ENCODE results near the gene FMNL2. TPM values are rescaled to one million over a fixed set of nuclear protein-coding genes. Genes with fewer than 3 reads are reported as not detected.
A peak's percentile ranks its signal among the peaks of the same experiment; 100 is the strongest.

The FMNL2 gene
- total RNA-seq, 2 donors from 2014 or later, result 1.1 to 2.7 TPM

DNA sequence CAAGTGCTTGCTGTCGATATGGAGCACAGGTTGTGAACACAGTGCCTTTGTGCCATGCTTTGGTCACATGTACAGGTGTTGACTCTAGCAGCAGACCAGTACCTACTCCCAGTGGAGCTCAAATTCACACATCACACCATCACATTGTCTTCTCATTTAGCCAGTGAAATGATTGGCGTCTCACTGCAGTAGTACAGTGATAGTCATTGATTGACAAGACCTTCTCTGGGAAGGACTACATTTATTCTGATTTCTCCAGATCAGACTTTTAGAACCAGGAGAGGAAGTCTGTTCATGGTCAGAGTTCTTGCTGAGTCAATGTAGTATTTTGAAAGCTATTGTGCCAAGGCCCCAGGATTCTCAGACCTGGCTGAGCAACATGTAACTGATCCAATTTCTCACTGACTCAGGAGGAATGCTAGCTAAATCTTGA lies 75.2 kb downstream of the FMNL2 start:
- ATAC-seq (replicated peaks), result no peak
- Mint-ChIP-seq H3K27ac (no peak overlapping the region), H3K9me3 (no peaks in the 10 kb centered on the region), H3K4me3 (no peak overlapping the region), H3K36me3 (ENCODE audit: low read depth) (no peaks in the 10 kb centered on the region), H3K4me1 (peaks cover 6% of the 10 kb centered on the region), H3K27me3 (peaks cover 17% of the 10 kb centered on the region)

DNA sequence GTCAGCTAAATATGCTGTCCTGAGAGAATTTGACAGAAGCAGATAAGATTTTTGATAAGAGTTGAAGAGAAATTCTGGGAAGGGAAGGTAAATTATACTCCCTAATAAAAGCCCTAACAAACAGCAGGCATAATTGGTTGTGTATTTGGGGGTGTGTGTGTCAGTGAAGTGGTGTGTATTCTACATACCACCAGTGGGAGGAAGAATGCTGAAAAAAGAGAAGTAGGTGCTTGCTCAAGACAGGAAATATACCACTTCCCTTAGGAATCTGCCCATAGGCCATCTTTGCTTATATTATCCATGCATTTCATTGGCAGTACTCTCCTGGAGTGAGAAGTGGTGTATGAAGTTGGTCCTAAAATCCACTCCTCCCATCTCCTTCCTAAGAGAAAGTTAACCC lies 76.2 kb downstream of the FMNL2 start:
- Mint-ChIP-seq H3K27ac (no peak overlapping the region), H3K4me3 (no peak overlapping the region), H3K27me3 (peaks cover 21% of the 10 kb centered on the region), H3K9me3 (no peaks in the 10 kb centered on the region), H3K4me1 (peaks cover 6% of the 10 kb centered on the region), H3K36me3 (ENCODE audit: low read depth) (no peaks in the 10 kb centered on the region)
- no peak for ATAC-seq (replicated peaks)

DNA sequence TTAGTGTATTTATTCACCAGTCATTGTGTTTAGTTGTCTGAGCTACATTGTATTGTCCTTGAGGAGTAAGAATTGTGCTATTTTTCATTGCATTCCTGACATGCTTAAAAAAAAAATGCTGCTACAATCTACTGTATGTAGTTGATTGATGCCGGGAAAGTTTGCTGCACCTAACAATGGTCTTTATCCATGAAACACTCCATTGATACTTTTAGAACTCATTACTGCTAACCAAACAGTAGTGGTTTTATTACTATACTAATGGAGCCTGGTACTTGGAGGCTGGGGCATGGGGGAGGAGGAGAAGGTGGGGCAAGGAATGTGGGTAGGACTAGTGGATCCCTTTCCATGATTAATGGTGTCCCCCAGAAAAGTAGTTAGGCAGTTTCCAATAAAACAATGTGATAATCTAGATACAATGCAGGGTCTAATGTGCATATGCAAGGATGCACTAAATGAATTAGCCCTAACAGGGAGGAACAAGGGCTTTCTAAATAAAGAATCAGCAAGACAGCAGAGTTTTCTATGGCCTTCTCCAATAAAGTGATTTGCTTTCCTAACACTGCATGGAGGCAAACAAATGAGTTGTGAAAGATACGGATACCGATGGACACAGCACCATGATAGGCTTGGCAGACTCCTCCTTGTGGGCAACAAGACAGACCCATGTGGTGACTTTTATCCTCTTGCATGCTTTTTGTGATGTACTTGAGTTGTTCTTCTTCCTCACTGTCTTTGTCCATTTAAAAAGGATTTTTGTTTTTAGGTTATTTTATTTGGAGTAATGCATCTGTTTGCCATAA lies 78.5 kb downstream of the FMNL2 start:
- Mint-ChIP-seq H3K4me3 (no peak overlapping the region), H3K27ac (no peak overlapping the region), H3K27me3 (peaks cover 17% of the 10 kb centered on the region), H3K9me3 (no peaks in the 10 kb centered on the region), H3K36me3 (ENCODE audit: low read depth) (no peaks in the 10 kb centered on the region), H3K4me1 (no peaks in the 10 kb centered on the region)
- ATAC-seq (replicated peaks), result no peak

DNA sequence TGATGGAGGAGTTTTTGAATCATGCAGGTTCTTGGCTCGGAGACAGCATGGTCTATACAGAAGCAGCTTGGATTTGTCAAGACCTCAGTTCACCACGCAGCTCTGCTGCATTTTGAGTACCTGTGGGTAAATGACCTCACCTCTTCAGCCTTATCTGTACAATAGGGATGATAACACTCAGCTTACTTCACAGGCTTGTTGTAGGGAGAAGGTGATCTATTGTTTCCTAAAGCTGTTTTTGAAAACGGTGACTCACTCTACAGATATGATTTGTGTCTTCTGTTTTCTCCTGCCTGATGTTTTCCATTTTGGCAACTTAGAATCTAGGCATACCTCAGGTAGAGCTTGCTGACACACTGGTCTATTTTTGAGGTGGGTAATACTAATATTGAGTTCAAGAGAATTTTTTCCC lies 80.3 kb downstream of the FMNL2 start:
- ATAC-seq (replicated peaks), result peak; percentile 90
- Mint-ChIP-seq H3K27ac (peak overlapping the region; percentile 52), H3K4me3 (no peak overlapping the region), H3K9me3 (no peaks in the 10 kb centered on the region), H3K27me3 (peaks cover 20% of the 10 kb centered on the region), H3K4me1 (no peaks in the 10 kb centered on the region), H3K36me3 (ENCODE audit: low read depth) (no peaks in the 10 kb centered on the region)

DNA sequence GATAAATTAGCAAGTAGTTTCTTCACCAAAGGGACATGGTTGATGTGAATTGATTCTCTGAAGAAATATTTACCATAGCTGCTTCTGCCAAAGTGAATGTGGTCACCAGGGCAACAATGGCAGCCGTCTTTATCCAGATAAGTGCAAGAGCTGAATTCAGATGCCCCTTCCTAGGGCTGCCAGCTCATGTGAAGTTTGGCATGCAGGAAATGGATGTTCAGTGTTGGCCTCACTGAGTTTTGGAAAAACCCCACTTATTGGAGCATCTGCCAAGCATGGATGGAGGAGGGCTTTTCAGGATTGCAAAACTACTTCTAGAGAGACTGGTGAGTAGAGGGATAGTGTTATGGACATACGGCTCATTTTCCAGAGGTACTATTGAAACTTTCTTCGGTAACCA lies 80.8 kb downstream of the FMNL2 start:
- Mint-ChIP-seq H3K36me3 (ENCODE audit: low read depth) (no peaks in the 10 kb centered on the region), H3K27me3 (peaks cover 25% of the 10 kb centered on the region), H3K27ac (peak overlapping the region; percentile 52), H3K4me1 (no peaks in the 10 kb centered on the region), H3K9me3 (no peaks in the 10 kb centered on the region), H3K4me3 (no peak overlapping the region)
- no peak for ATAC-seq (replicated peaks)

DNA sequence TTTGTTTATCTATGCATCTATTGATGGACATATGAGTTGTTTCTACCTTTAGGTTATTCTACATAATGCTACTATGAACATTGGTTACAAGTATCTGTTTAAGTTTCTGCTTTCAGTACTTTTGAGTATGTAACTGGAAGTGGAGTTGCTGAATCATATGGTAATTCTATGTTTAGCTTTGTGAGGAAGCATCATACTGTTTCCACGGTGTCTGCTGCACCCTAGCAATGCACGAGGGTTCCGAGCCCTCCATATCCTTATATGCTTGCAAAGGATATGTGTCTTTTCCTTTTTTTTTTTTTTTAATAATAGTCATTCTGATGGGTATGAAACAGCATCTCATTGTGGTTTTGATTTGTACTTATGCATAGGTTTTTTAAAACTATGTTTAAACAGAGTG lies 83.7 kb downstream of the FMNL2 start:
- Mint-ChIP-seq H3K27me3 (peaks cover 28% of the 10 kb centered on the region), H3K4me1 (no peaks in the 10 kb centered on the region), H3K36me3 (ENCODE audit: low read depth) (no peaks in the 10 kb centered on the region), H3K4me3 (no peak overlapping the region), H3K27ac (peak overlapping the region; percentile 80), H3K9me3 (no peaks in the 10 kb centered on the region)
- peak; percentile 39 for ATAC-seq (replicated peaks)

DNA sequence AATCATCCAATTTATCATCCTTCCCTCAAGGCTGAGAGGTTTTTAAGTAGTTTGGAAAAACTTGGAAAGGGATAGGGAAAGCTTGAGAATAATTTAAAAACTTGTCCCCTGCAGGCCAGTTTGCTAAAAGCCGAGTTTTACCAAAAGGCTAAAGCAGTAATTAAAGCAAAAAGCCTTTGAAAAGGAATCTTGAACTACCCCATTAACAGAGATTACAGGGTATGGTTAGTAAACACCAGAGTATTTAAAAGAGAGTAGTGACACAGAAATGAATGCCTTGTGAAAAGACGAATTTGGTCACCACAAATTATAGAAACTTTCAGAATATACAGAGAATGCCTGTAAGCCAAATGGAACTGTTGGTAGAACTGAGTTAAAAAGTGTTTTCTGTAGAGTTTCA lies 85.0 kb downstream of the FMNL2 start:
- H3K9me3 Mint-ChIP-seq, result no peaks in the 10 kb centered on the region
- H3K27me3 Mint-ChIP-seq, result peaks cover 23% of the 10 kb centered on the region
- H3K4me1 Mint-ChIP-seq, result no peaks in the 10 kb centered on the region
- no peak for ATAC-seq (replicated peaks)
- H3K27ac Mint-ChIP-seq, result no peak overlapping the region
- no peak overlapping the region for H3K4me3 Mint-ChIP-seq
- no peaks in the 10 kb centered on the region for H3K36me3 Mint-ChIP-seq (ENCODE audit: low read depth)

DNA sequence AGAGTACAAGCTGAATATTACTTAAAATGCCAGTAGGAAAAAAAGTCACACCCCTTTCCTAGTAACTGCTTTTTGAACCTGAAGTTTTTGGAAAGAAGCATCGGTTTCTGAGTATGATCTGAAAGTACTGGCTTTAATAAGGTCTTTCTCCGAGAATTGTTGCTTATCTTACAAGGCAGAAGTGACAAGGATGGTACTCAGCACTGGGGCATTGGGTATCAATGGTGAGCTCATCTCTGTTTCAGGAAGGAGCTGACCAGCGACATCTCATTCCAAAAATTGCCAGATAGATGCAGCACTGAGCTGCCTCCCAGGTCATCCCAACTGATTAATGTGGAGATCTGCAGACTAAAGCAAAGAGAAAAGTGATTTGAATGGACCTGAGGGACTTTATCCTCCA lies 85.4 kb downstream of the FMNL2 start:
- ATAC-seq (replicated peaks), result no peak
- Mint-ChIP-seq H3K27ac (peak overlapping the region; percentile 53), H3K4me1 (no peaks in the 10 kb centered on the region), H3K4me3 (no peak overlapping the region), H3K36me3 (ENCODE audit: low read depth) (no peaks in the 10 kb centered on the region), H3K9me3 (no peaks in the 10 kb centered on the region), H3K27me3 (peaks cover 23% of the 10 kb centered on the region)

DNA sequence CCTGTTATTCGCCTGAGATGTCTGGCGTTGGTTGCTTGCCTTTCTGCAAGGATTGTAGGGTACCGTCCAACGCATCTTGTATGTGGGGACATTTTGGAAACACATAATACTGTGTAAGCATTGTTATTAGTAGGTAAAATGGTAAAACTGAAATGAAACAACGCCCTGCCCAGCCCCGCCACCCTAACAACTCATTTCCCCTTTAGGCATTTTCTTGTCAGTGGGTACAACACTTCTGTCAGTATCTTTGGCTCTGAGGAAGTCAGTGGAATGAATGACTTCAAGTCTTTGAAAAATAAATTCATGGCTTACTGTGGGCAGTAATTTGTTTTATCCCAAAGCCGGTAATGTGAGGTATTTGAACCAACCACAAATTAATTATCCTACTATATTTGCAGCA lies 86.0 kb downstream of the FMNL2 start:
- ATAC-seq (replicated peaks), result no peak
- H3K4me1 Mint-ChIP-seq, result no peaks in the 10 kb centered on the region
- peak overlapping the region; percentile 53 for H3K27ac Mint-ChIP-seq
- H3K9me3 Mint-ChIP-seq, result no peaks in the 10 kb centered on the region
- H3K27me3 Mint-ChIP-seq, result peaks cover 21% of the 10 kb centered on the region
- no peaks in the 10 kb centered on the region for H3K36me3 Mint-ChIP-seq (ENCODE audit: low read depth)
- no peak overlapping the region for H3K4me3 Mint-ChIP-seq

DNA sequence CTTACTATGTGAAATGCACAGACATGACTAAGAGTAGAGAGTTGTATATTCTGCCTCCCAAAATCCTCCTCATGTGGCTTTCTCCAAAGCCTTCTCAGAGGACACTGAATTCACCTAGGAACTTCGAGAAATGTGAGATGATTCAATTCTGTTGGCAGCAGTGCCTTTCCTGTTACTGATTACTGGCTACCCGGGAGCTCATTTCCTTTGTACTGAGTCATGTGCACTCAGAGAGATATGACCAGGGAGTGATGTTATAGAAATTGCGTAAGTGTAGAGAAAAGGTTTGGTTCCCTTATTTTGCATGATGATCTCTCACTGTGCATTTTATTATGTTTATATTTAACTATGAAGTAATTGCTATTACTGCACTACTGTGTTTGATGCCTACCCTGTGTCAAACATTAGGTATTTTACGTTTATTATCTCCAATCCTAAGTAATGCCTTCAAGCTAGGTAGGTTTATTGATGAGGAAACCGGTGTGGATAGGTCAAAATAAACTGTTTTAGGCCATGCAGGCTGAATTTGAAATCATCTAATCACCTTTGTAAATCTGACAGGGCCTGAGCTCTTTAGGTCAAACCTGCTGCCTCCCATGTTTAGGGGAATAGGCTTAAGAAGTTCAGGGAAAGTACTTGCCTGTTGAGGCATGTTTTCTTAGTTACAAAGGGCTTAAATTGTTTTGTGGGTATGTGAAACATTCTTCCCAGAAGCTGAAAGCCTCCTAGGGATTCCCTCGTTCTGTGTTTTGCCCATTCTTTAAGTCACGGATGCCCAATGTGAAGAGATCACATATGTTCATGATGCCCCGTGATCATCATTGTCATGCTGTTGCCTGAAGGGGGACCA lies 86.8 kb downstream of the FMNL2 start:
- ATAC-seq (replicated peaks), result peak; percentile 75
- Mint-ChIP-seq H3K27ac (peak overlapping the region; percentile 29), H3K9me3 (no peaks in the 10 kb centered on the region), H3K4me3 (no peak overlapping the region), H3K27me3 (peaks cover 18% of the 10 kb centered on the region), H3K36me3 (ENCODE audit: low read depth) (no peaks in the 10 kb centered on the region), H3K4me1 (no peaks in the 10 kb centered on the region)

DNA sequence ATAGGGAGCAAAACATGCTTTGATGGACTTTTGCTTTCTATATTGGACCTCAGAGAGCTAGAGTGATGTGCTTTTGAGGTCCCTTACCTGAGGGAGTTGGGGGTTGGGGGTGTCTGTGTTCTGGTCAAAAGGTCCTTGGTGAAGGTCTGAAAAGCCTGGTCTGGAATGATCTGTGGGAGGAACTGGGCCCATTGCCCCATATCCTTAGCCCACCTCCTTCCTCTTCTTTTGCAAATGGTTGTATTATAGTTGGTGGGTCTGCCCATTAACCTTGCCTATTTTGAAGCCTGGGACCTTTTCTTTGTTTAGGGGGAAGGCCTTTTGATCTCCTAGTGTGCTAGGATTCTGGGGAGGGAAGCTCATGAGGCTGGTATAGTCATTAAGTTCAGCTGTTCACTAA lies 88.7 kb downstream of the FMNL2 start:
- peaks cover 17% of the 10 kb centered on the region for H3K27me3 Mint-ChIP-seq
- H3K36me3 Mint-ChIP-seq (ENCODE audit: low read depth), result no peaks in the 10 kb centered on the region
- H3K4me3 Mint-ChIP-seq, result no peak overlapping the region
- no peak for ATAC-seq (replicated peaks)
- H3K4me1 Mint-ChIP-seq, result no peaks in the 10 kb centered on the region
- H3K27ac Mint-ChIP-seq, result no peak overlapping the region
- H3K9me3 Mint-ChIP-seq, result no peaks in the 10 kb centered on the region

DNA sequence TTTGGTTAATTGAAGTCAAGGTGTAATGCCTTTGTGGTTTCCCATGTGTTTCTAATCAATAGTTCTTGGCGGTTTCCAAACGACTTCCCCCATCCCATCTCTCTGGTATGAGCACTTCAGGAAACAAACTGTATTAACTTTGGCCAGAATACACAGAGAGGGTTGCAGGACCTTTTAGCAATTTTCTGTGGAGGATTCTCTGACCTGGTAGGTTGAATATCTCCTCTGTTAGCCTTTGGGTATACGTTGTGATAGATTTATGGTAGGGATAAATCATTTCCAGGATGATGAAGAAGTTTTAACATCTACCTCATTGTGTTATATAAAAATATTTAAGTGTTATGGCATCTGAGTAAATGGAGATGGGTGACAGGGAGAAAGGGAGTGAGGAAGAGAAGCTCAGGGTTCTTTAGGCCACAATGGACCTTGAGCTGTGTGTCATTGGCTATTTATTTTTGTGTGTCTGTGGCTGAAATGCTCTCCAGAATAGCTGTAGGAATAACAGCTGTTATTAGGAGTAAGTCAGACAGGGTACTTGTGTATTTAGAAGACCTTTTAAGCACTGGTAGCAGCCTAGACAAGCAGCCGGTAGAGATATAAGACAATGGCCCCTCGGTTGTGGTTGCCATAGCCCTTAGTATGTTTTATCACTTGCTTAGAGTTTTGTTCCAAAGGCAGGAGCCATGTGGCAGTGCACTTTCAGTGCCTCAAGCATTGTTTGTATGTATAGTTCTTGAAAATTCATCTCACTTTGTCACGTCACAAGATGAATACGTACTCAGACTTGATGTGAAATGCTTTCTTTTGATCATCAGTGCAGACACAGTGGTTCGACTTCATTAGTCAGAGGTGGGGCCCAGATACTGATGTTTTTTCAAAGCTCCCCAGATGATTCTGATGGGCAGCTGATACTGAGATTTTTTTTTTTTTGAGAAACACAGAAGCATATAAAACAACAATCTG lies 91.1 kb downstream of the FMNL2 start:
- no peak overlapping the region for H3K27ac Mint-ChIP-seq
- no peak overlapping the region for H3K4me3 Mint-ChIP-seq
- ATAC-seq (replicated peaks), result no peak
- no peaks in the 10 kb centered on the region for H3K9me3 Mint-ChIP-seq
- no peaks in the 10 kb centered on the region for H3K36me3 Mint-ChIP-seq (ENCODE audit: low read depth)
- peaks cover 8% of the 10 kb centered on the region for H3K27me3 Mint-ChIP-seq
- H3K4me1 Mint-ChIP-seq, result no peaks in the 10 kb centered on the region

DNA sequence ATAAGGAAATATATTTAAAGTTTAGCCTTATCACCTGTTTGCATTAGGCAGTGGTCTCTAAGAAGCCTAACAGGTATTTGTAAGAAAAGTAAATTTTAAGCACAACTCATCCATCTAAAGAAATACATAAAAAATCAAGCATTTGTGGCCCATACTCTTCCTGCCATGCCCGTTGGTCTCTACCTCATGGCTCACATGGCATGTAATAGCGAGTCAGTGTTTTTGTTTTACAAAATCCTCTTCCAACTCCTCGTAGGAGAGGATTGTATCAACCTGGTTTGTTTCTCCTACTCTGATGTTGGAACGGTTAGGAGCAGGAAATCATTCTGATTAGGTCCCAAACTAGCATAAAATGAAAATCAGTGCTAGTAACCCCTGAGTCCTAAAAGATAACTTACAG lies 91.8 kb downstream of the FMNL2 start:
- Mint-ChIP-seq H3K27me3 (peaks cover 8% of the 10 kb centered on the region), H3K9me3 (no peaks in the 10 kb centered on the region), H3K27ac (no peak overlapping the region), H3K4me1 (no peaks in the 10 kb centered on the region), H3K4me3 (no peak overlapping the region), H3K36me3 (ENCODE audit: low read depth) (no peaks in the 10 kb centered on the region)
- ATAC-seq (replicated peaks), result no peak

DNA sequence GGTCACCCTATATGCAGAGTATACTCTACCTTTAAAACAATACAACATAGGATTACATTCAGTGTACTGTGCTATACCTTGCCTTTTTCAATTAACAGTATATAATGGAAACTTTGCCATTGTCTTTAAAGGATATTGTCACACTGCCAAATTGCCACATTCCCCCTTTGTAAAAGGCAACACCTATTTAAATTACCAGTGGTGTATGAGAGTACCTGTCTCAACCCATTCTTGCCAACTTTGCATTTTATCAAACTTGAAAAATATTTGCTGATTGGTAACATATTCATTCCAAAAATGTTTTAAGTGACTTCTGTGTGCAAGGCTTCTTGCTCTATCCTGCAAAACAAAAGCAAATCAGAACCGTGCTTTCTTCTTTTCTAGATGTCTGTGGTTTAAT lies 92.9 kb downstream of the FMNL2 start:
- no peak for ATAC-seq (replicated peaks)
- no peaks in the 10 kb centered on the region for H3K4me1 Mint-ChIP-seq
- no peaks in the 10 kb centered on the region for H3K36me3 Mint-ChIP-seq (ENCODE audit: low read depth)
- H3K27me3 Mint-ChIP-seq, result peaks cover 5% of the 10 kb centered on the region
- H3K4me3 Mint-ChIP-seq, result no peak overlapping the region
- H3K27ac Mint-ChIP-seq, result no peak overlapping the region
- no peaks in the 10 kb centered on the region for H3K9me3 Mint-ChIP-seq
